Lower lobe of right lung (tissue), 2 donors: ENCODE data around the gene VIPR2. TPM values are rescaled to one million over a fixed set of nuclear protein-coding genes. Genes with fewer than 3 reads are reported as not detected.
A peak's percentile ranks its signal among the peaks of the same experiment; 100 is the strongest.

Experiments used
- ATAC-seq, 2 donors: fragments of 200-7000 bp; cut with Tn5 transposase; one replicate each; pipeline ENCODE4 v1.9.1; 2020 to 2022; ENCODE audit warnings: mild to moderate bottlenecking in 2 of 2, moderate library complexity in 2 of 2
- DNase-seq: peaks from one replicate; pipeline ENCODE4 v3.0.0-alpha.2; 2020
- H3K27ac ChIP-seq: fragments of 200-600 bp; one replicate; pipeline ENCODE4 v1.8.0; 2022
- H3K27me3 ChIP-seq: fragments of 200-600 bp; one replicate; pipeline ENCODE4 v1.8.0; 2022; ENCODE audit warnings: low read depth
- H3K36me3 ChIP-seq: fragments of 200-600 bp; one replicate; pipeline ENCODE4 v1.8.0; 2022; ENCODE audit warnings: mild to moderate bottlenecking
- H3K4me1 ChIP-seq: fragments of 200-600 bp; one replicate; pipeline ENCODE4 v1.8.0; 2022
- H3K4me3 ChIP-seq: fragments of 200-600 bp; one replicate; pipeline ENCODE4 v1.8.0; 2022; ENCODE audit warnings: mild to moderate bottlenecking
- H3K9me3 ChIP-seq: fragments of 200-600 bp; one replicate; pipeline ENCODE4 v1.8.0; 2022
- CTCF ChIP-seq: fragments of 200-600 bp; IDR thresholded peaks from one replicate; pipeline ENCODE4 v1.8.0; 2022; ENCODE audit warnings: antibody characterized with exemption, mild to moderate bottlenecking
- intact Hi-C: fragments of 100-400 bp; cut with DNase I; formaldehyde crosslinking; loops from one replicate; pipeline ENCODE4 v1.11.0; 2022
- long read RNA-seq: library from polyadenylated mRNA; unstranded; transcript quantifications from one replicate; pipeline ENCODE4 v2.0.0, GENCODE V29; 2021
- total RNA-seq: library from RNA; stranded (reverse); fragmentation: NEBNext Ultra II Directional; extraction: Animal tissue kit (Norgen Biotek cat#: 25700); gene quantifications from one replicate; pipeline ENCODE4 v1.2.1, GENCODE V29; 2021
- donor health status: DM: no; HTN: yes; CAD: no; lungs with severe emphysema.

Gene VIPR2
- total RNA-seq, result 0.80 TPM
- long read RNA-seq, partial matches to known transcripts, result 0 of 4 reads
- long read RNA-seq, other reads (novel, unspliced or antisense), result 2 of 4 reads

- no peak for TF ChIP-seq CTCF
- intact Hi-C loops, result no loop called here
- Histone ChIP-seq H3K4me3 (peak within 1 kb of the TSS; percentile 50), H3K36me3 (no peaks in the 10 kb centered on the region), H3K4me1 (peaks cover 12% of the 10 kb centered on the region), H3K27ac (no peak within 1 kb of the TSS), H3K9me3 (no peaks in the 10 kb centered on the region), H3K27me3 (peaks cover 52% of the 10 kb centered on the region)
- DNase-seq (no peak), ATAC-seq (peak; percentile 35 to 42)
Observed at GRCh38 chr7:159144758-159145489, at the start of gene VIPR2. Gene VIPR2, minus strand, starts transcription at chr7:159144867. Its CDS starts 96 bp downstream, at chr7:159144771.

- intact Hi-C loops, result no loop called here
- ATAC-seq (no peak), DNase-seq (no peak)
- H3K4me3 ChIP-seq, result no peak overlapping the region
- no peaks in the 10 kb centered on the region for H3K9me3 ChIP-seq
- no peaks in the 10 kb centered on the region for H3K27me3 ChIP-seq
- TF ChIP-seq CTCF, result no peak
- H3K36me3 ChIP-seq, result no peaks in the 10 kb centered on the region
- H3K27ac ChIP-seq, result no peak overlapping the region
- H3K4me1 ChIP-seq, result peaks cover 4% of the 10 kb centered on the region
Observed at GRCh38 chr7:159193543-159194090, 49.0 kb upstream of the VIPR2 start.

GRCh38 chr7:159192725-159193453, 48.2 kb upstream of the VIPR2 start:
- no peak for ATAC-seq

GRCh38 chr7:159192013-159192412, 47.3 kb upstream of the VIPR2 start:
- H3K4me3 ChIP-seq, result no peak overlapping the region
- DNase-seq, result no peak
- TF ChIP-seq CTCF, result no peak
- H3K36me3 ChIP-seq, result no peaks in the 10 kb centered on the region
- H3K27me3 ChIP-seq, result no peaks in the 10 kb centered on the region
- no peak overlapping the region for H3K27ac ChIP-seq
- peaks cover 13% of the 10 kb centered on the region for H3K9me3 ChIP-seq
- intact Hi-C loops, result no loop called here
- no peak for ATAC-seq
- H3K4me1 ChIP-seq, result no peaks in the 10 kb centered on the region

More at GRCh38 chr7:159192725-159193453, 48.2 kb upstream of the VIPR2 start:
- no peak for TF ChIP-seq CTCF
- Histone ChIP-seq H3K4me3 (no peak overlapping the region), H3K4me1 (peaks cover 4% of the 10 kb centered on the region), H3K9me3 (peaks cover 5% of the 10 kb centered on the region), H3K36me3 (no peaks in the 10 kb centered on the region), H3K27me3 (no peaks in the 10 kb centered on the region), H3K27ac (no peak overlapping the region)
- DNase-seq, result no peak
- intact Hi-C loops, result no loop called here

- intact Hi-C loops, result no loop called here
- Histone ChIP-seq H3K27ac (no peak overlapping the region), H3K4me3 (no peak overlapping the region), H3K4me1 (no peaks in the 10 kb centered on the region), H3K27me3 (no peaks in the 10 kb centered on the region), H3K9me3 (peaks cover 13% of the 10 kb centered on the region), H3K36me3 (no peaks in the 10 kb centered on the region)
- no peak for ATAC-seq
- TF ChIP-seq CTCF, result no peak
- DNase-seq, result no peak
Observed at GRCh38 chr7:159191236-159191635, 46.6 kb upstream of the VIPR2 start.
